GM18861 (cell line): Measurements from ENCODE around the gene GABBR2.

ENCODE experiments used
- ATAC-seq: cut with Tn5 transposase; IDR thresholded peaks from one replicate; pipeline ENCODE4 v1.9.1; 2021; ENCODE audit not compliant: unreplicated experiment

The GABBR2 gene

DNA sequence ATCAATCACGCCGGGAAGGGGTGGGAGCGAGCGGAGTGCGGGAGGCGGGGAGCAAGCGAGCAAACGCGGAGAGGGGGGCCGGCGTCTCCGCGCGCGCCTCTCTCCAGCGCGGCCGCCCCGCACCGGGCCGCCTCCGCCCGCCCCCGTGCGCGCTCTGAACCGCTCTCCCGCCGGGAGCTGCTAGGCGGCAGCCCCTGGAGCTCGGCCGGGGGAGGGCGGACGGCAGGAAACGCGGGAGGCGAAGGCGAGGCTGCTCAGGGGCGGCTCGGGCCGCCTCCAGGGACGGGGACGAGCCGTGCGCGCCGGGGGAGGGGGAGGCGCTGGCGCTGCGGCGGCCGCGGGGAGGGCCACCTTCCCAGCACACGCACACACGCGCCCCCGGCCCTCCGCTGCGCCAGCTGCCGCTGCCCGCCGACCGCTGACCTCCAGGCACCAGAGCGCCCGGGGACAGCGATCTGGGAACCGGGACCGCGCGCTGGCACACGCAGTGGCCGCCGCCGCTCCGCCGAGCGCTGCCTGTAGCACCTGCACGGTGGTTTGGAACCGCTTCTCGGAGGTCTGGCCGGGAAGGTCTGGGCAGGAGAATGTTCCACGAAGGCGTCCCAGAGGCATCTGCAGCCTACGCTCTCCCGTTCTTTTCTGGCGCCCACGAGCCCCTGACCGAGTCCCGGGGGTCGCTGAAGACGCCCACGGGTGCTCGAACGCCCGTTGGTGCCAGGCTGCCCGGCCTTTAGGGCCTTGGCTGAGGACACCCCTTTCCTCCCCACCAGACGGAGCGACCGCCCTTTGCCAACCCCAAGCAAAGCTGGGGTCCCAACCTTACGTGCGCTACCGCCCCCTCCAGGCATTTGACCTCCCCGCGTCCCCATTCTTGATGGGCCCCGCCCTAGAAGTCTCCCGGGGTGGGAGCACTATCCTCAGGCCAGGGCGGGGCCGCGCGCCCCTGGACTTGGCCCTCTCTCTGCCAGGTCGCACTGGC, at the start of gene GABBR2:
Gene GABBR2 (minus strand): TSS at position 3 of the 979 bp plus-strand sequence. CDS start 198 bp downstream, outside the sequence.
- ATAC-seq, result no peak

DNA sequence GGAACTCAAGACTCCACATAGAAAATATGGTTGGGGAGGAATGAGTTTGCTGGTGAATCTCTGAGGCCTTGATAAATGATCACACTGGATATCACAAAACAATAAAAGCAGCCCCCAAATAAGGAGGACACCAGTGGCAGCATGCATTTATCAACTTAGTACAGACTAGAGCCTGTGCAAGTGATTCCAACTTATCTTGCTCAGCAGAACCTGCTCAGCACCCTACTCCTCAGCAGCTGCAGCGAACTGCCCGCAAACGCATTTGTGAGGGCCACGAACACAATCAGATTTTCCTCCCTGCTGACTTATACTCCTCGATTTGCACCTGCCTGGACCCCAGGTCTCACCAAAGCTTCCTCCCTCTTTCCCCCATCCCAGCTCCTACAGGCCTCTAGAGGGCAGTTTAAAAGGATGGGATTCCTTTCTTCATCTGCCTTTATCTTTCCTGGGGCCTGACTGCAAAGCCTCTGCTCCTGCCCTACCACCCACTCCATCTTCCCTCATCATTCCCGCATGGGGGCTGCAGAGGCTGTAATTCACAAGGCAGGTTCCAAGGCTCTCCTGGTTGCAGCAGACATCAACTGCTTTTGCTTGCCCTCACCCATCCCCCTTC, 46.4 kb upstream of the GABBR2 start:
- ATAC-seq, result no peak

DNA sequence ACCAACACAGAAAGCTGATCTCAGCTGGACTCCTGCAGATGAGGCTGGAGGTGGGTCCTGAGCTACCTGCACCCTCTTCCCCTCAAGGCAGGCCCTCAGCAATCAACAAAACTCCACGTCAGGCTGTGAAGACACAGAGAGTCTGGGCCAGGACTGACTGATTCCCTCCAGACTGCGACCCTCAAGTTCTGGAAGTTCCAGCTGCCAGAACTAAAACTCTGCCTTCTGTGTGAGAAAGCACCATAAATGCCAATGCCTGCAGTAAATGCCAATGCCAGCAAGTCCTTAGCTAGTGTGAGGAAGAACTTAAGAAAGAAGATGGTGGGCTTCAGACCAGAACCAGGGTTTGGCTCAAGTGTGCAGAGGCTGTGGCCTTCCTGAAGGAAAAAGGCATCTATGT, 42.5 kb upstream of the GABBR2 start:
- no peak for ATAC-seq

- no peak for ATAC-seq
Measured at GRCh38 chr9:98750364-98751060, 41.8 kb upstream of the GABBR2 start.

- no peak for ATAC-seq
Measured at GRCh38 chr9:98747476-98747875, 38.7 kb upstream of the GABBR2 start.

GRCh38 chr9:98745470-98745869, 36.7 kb upstream of the GABBR2 start:
- ATAC-seq, result no peak

DNA sequence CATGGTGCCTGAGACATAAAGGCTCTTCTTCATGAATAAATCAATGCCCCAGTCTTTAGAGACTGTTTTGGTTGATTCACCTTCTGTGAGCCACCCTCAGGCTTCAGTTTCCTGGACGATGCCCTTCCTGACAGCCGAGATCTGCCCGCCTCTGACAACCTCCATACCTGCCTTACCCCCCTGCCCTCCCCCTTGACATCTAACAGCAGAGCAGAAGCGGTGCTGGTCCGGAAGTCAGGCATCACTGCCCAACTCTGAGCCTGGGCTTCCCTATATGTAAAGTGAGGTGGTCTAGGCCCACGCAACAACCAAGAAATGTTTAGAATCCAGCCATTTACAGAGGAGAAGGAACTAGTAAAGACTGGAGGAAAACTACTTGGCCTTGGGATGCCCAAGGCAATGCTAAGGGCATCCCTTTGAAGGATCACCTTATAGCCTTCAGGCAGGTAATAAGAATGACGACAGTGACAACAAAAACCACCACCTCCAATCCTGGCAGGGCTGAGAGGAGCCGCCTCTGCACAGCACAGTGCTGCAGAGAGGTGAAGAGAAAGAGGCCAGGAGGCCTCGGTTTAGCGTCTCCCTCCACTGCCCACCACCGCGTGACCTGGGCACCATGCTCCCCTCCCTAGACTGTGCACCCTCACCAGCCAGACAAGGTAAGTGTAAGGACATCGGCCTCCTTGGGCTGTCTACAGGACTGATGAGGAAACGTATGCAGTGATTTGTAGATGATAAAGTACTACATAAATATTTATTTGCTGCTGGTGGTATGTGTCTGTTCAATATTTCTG, 35.3 kb upstream of the GABBR2 start:
- ATAC-seq, result no peak

GRCh38 chr9:98743329-98743728, 34.6 kb upstream of the GABBR2 start:
- ATAC-seq, result no peak

DNA sequence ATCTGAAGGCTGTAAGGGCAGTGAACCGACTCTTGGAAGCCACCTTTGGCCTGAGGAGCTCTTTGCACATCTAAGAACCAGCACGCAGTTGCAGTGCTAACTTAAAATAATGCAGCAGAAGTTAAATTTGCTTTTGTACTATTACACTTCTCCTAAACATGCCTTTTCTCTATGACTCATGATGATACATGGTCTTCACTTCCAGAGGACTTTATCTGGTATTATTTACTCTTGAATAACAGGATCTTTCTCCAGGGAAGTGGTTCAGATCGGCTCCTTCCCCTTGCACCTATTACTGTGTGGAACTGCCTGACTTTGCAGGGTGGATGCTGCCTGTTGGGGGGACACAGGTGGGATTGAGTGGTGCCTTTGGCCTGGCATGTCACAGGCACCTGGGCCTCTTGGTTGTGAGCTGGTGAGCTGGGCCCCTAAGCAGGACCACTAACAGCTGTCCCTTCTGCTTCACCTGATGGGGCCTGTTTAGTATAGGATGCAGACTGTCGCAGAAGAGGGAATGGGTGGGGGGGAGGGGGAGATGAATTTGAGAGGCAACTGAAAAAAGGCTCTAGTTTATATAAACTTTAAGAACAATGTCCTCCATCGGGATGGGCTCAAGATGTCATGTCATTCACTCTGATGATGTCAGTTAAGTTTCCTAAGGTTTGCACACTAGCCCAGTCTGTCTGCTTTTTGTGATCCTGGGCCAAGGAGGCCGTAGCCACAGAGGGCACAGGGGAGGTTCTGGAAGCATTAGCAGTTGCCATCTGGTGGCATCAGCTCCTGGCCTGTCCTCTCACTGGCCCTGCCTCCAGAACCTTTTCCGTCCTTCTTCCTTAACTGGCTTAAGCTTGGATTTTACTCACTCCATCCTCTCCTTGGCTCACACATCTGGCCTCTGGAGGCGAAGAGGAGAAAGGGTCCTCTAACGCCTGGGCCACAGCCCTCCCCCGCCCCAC, 33.9 kb upstream of the GABBR2 start:
- no peak for ATAC-seq

DNA sequence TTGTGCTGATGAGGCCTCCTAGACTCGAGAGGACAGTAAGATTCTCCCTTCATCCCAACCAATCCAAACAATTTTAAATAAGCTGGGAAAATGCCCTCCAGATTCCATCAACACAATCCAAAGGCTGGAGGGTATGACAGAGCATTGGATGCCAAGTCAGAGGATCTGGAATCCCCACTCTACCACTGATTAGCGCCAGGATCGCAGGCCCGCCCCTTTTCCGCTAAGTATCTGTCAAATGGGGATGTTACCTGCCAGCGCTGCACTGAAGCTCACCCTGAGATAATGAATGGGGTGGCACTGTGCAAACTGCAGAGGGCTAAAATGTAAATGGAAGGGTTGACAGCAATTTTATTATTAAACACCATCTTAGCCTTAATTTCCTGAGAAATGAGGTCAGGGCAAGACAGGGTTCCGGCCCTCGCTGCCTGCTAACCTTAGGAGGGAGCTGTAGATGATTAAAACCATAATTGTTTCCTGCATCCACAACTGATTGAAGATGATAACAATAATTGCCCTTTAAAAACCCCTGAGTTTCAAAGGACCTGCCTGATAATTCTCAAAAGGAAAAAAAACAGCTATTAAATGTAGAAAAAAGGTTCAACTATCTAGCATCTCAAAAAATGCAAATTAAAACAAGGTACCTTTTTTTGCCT, 31.6 kb upstream of the GABBR2 start:
- ATAC-seq, result no peak

DNA sequence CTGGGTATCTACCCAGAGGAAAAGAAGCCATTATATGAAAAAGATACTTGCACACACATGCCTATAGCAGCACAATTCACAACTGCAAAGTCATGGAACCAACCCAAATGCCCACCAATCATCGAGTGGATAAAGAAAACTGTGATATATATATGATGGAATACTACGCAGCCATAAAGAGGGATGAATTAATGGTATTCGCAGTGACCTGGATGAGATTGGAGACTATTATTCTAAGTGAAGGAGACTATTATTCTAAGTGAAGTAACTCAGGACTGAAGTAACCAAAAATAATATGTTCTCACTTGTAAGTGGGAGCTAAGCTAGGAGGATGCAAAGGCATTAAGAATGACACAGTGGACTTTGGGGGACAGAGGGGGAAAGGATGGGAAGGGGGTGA, 30.0 kb upstream of the GABBR2 start:
- ATAC-seq, result no peak

- ATAC-seq, result no peak
Measured at GRCh38 chr9:98736226-98736625, 27.5 kb upstream of the GABBR2 start.

DNA sequence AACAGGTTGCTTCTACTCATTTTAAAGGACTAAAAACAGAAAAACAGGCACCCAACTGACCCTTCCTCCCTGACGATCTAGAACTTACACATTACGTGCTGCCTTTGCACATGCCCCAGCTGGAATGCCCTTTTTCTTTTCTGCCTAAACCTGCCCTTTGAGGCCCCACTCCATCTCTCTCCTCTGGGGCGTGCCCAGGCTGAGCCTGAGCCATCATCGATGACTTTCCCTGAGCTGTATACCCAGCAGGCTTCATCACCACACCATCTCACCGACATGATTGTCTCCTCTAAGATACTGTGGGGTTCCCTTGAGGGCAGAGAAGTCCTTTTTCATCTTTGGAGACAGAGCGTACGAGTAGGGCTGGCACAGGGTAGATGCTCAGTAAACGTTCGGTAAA, 24.1 kb upstream of the GABBR2 start:
- ATAC-seq, result no peak

DNA sequence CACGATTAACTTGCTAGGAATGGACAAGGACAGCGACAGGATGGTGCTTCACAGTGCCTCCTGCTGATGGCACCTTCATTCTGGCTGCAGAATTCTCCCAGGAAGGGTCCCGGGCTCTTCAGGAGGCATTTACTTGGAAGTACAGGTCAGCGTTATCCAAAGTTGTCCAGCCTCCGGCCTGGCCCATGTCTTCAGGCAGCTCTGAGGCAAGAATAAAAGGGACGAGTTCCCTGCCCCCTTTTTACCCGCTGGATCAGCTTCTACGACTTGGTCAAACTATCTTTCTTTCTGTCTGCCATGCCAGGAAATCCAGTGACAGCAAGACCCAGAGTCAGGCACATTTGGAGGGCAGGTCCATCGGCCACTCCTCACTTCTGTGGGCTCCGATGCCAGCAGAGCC, 23.4 kb upstream of the GABBR2 start:
- no peak for ATAC-seq

GRCh38 chr9:98730871-98731270, 22.1 kb upstream of the GABBR2 start:
- ATAC-seq, result no peak

GRCh38 chr9:98728500-98728899, 19.8 kb upstream of the GABBR2 start:
- ATAC-seq, result no peak

DNA sequence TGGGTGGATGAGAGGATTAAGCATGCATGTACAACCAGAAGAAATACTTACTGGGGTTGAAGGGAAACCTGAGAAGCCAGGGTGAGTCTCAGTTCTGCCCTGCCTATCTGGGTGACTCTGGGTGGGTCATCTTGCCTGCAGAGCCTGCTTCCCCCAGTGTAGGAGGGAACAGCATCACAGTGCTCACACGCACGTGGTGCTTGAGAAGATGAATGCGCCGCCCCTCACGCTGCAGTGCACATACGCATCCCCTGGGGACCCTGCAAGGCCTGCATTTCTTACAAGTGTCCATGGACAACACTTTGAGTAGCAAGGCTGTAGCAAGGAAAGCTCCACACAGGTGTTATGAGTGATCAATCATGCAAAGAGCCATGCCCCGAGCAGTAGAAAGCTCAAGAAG, 18.7 kb upstream of the GABBR2 start:
- no peak for ATAC-seq

DNA sequence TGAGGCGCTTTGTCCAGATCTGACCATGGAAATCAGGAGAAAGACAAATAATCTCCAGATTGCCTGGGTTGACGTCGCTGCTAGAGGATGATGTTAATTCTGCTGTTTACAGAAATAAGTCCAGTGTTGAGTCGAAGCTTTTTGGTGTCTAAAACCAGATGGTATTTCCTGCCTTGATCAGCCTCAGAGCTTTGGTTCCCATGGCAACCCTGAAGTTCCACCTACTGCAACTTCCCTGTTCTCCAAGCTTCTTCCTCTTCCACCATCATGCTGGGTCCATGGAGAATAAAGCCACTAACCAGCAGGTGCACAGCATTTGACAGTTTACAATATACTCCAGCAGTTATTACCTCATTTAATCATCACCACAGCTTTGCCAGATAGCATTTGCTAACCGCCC, 18.0 kb upstream of the GABBR2 start:
- no peak for ATAC-seq

DNA sequence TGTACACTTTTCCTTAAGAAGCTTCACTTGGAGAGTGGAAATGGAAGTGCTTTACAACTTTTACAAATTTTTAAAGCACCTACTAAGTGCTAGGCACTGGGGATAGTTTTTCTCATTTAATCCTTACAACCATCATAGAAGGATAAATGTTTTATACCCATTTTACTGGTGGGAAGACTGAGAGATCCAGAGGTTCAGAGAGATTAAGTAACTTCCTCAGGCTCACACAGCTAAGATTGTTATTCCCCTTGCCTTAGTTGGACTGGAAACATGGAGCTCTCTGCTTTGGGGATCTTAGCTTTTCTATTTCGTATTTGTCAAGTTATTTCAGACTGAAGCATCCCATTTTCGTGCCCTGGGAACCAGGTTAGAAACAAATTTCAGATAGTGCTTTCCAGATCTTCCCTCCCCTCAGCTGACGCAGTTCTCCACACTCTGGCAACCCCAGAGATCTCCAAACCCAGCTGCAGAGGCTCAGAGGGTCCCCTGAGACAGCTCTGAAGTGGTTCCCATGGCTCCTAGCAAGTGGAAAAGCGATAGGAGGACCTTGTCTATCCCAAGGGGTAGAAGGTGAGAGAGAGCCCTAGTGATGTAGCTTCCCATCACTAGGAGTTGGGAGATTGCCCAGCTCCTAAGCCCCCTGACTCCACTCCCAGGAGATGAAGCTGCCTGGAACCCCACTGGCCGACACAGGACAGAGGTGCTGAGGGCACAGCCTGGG, 16.2 kb upstream of the GABBR2 start:
- no peak for ATAC-seq
